K562 treated with DMSO at 1 percent for 4 hours (cell line): Measurements from ENCODE around the gene RABL2B. TPM values are rescaled to one million over a fixed set of nuclear protein-coding genes. Genes with fewer than 3 reads are reported as not detected.

ENCODE experiments used
- total RNA-seq: library from RNA; unstranded; fragments of 300-600 nt; gene quantifications from 2 replicates; pipeline ENCODE4 v1.2.3, GENCODE V29; 2022; ENCODE audit not compliant: insufficient read depth

The RABL2B gene
- 4.6 and 4.8 TPM in 2 replicates for total RNA-seq

GRCh38 chr22:50783033-50783879 lies at the start of gene RABL2B:
Gene RABL2B, minus strand, starts transcription at chr22:50783636. Its CDS starts 1,342 bp downstream, at chr22:50782294.

DNA sequence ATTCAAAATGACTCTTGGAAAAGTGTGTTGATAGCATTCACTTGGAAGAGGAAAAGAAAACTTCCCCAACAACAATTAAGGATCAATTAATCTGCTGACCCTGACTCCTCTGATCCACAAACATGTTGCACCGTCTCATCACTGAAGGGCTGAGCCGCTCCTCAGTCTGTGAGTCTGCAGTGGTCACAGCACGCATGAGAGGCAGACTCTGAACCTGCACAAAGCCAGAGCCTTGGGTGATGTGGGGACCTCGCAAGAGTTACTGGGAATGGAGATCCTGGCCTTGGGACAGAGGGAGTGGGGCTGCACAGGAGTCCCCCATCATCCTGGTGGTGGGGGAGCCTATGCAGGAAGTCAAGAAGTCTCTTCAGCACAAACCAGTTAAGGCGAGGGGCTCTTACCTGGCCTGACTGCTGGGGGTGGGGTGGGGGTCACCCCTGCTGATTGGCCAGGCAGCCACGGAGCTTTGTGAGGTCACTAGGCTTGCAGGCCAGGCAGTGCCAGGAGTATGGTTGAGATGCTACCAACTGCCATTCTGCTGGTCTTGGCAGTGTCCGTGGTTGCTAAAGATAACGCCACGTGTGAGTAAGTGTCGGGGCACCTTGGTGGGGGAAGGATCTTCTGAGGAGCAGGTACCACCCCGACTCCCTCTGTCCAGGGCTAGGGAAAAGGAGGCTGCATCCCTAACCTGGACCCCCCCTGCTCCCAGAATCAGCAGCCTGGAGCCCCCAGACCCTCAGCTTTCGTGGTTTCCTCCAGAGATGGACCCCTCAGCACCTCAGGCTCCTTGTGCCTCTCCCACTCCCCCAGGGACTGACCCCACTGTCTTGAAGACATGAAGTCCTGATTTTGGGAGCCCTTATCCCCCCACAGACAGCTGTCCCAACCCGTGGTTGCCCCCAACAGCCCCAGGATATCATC lies 45.4 kb downstream of the RABL2B start, which contains the start of gene ACR:
Gene ACR, plus strand, starts transcription at position 477 of the 921 bp plus-strand sequence. Its CDS starts 32 bp downstream, at position 509.

Other genes with a start within 250 kb of the RABL2B start
- gene KLHDC7B, start 237.7 kb downstream of the RABL2B start, total RNA-seq = 8.1 and 14.9 TPM in 2 replicates
- gene SYCE3, start 220.7 kb downstream of the RABL2B start, total RNA-seq = not detected in 2 replicates
- gene CPT1B, start 205.2 kb downstream of the RABL2B start, total RNA-seq = 6.1 and 10.6 TPM in 2 replicates
- 17.3 and 26.2 TPM in 2 replicates for gene CHKB, start 200.8 kb downstream of the RABL2B start, total RNA-seq
- 0.47 and 1.2 TPM in 2 replicates for gene MAPK8IP2, start 182.8 kb downstream of the RABL2B start, total RNA-seq
- gene ARSA, start 155.5 kb downstream of the RABL2B start, total RNA-seq = 21.2 and 25.4 TPM in 2 replicates
- not detected in 2 replicates for gene SHANK3, start 110.8 kb downstream of the RABL2B start, total RNA-seq
- not detected in 2 replicates for gene ACR, start 45.4 kb downstream of the RABL2B start, total RNA-seq